Activated CD4-positive, alpha-beta T cell treated with anti-CD3 and anti-CD28 coated beads for 36 hours (primary cell): ENCODE measurements around the gene USP28. TPM values are rescaled to one million over a fixed set of nuclear protein-coding genes. Genes with fewer than 3 reads are reported as not detected.
"Not testable (repeated sequence)": the region's sequence is repeated elsewhere in the genome, so short reads cannot be mapped to it uniquely, and the experiment has no call there.

Experiments
- ATAC-seq: fragments of 200-7000 bp; cut with Tn5 transposase; one replicate; pipeline ENCODE4 v1.10.0; 2021; ENCODE audit warnings: mild to moderate bottlenecking, moderate library complexity
- CTCF ChIA-PET: fragments of 350-600 bp; sonication (Branson Sonifier 250); formaldehyde crosslinking; loops from one replicate; lab custom pipeline; 2021; ENCODE audit warnings: antibody characterized with exemption; lab: Charles Lee
- POLR2A ChIA-PET: fragments of 350-600 bp; sonication (Branson Sonifier 250); formaldehyde crosslinking; loops from one replicate; lab custom pipeline; 2021; ENCODE audit warnings: antibody characterized with exemption, inconsistent platforms; lab: Charles Lee
- DNase-seq: peaks from one replicate; pipeline ENCODE4 v3.0.0-alpha.2; 2020
- H3K27ac Mint-ChIP-seq: one replicate; pipeline ENCODE4 v1.8.0; 2021; ENCODE audit warnings: mixed read lengths
- H3K27me3 Mint-ChIP-seq: one replicate; pipeline ENCODE4 v1.8.0; 2021; ENCODE audit warnings: mixed read lengths
- H3K36me3 Mint-ChIP-seq: one replicate; pipeline ENCODE4 v1.8.0; 2021; ENCODE audit warnings: low read depth, mixed read lengths
- H3K4me1 Mint-ChIP-seq: one replicate; pipeline ENCODE4 v1.8.0; 2021; ENCODE audit warnings: mixed read lengths
- H3K4me3 Mint-ChIP-seq: one replicate; pipeline ENCODE4 v1.8.0; 2021; ENCODE audit warnings: mild to moderate bottlenecking, moderate library complexity, mixed read lengths
- H3K9me3 Mint-ChIP-seq: one replicate; pipeline ENCODE4 v1.8.0; 2021; ENCODE audit warnings: low read depth, mixed read lengths
- intact Hi-C, 2 experiments: fragments of 100-400 bp; cut with DNase I in 1 of 2; cut with micrococcal nuclease in 1 of 2; formaldehyde crosslinking; loops; one replicate each; pipeline versions ENCODE4 v1.14.2 to v1.15.1; 2022 to 2024; cut with DNase I, micrococcal nuclease
- total RNA-seq, 2 experiments: library from RNA; stranded (reverse); gene quantifications; one replicate each; pipeline ENCODE4 v1.2.3, GENCODE V29; 2021

The USP28 gene, protein sequence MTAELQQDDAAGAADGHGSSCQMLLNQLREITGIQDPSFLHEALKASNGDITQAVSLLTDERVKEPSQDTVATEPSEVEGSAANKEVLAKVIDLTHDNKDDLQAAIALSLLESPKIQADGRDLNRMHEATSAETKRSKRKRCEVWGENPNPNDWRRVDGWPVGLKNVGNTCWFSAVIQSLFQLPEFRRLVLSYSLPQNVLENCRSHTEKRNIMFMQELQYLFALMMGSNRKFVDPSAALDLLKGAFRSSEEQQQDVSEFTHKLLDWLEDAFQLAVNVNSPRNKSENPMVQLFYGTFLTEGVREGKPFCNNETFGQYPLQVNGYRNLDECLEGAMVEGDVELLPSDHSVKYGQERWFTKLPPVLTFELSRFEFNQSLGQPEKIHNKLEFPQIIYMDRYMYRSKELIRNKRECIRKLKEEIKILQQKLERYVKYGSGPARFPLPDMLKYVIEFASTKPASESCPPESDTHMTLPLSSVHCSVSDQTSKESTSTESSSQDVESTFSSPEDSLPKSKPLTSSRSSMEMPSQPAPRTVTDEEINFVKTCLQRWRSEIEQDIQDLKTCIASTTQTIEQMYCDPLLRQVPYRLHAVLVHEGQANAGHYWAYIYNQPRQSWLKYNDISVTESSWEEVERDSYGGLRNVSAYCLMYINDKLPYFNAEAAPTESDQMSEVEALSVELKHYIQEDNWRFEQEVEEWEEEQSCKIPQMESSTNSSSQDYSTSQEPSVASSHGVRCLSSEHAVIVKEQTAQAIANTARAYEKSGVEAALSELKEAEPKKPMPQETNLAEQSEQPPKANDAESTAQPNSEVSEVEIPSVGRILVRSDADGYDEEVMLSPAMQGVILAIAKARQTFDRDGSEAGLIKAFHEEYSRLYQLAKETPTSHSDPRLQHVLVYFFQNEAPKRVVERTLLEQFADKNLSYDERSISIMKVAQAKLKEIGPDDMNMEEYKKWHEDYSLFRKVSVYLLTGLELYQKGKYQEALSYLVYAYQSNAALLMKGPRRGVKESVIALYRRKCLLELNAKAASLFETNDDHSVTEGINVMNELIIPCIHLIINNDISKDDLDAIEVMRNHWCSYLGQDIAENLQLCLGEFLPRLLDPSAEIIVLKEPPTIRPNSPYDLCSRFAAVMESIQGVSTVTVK
- total RNA-seq: 10 to 100 TPM; 38.6 to 43.9 TPM

DNA sequence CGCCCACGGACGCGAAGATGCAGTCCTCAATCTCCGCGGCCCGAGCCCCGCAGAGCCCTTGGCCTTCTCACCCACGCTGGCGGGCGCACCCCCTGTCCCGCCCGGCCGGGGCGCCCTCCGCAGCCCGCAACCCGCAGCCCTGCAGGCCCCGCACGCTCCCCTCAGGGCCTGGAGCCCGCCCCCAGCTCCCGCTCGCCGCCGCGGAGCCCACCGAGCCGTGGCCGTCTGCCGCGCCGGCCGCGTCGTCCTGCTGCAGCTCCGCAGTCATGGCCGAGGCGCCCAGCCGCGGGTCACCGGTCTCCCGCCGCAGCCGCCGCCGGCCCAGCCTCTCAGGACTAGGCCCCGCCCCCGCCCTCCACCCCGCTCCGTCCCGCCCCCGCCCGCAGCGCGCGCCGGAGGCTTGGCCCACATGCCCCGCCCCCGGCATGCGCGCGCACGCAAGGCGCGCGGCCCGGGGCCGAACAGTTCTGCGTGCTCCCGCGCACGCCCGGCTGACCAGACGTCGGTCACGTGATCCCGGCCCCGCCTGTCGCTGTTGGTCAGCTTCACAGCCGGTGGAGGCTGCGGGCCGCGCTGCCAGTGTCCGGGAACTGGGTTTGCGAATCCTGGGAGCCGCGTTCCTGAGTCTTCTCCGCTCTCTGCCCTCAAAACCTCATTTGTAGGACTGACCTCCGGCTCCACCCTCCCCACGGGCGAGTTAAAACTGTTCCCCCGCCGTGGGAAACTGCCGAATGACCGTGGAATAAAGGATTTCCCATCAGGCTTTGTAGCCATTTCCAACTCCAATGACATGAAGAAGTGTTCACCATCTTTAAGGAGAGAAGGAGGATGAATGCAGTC lies at the start of gene USP28:
Gene USP28 (minus strand): TSS at position 339 of the 840 bp plus-strand sequence. CDS start 71 bp downstream, at position 268.
- peaks cover 45% of the 10 kb centered on the region for H3K4me1 Mint-ChIP-seq
- ChIA-PET CTCF (interaction anchor here (0.6 to 1.0 kb wide), 2 partner anchors 26 to 71 kb away, joined by 3 to 4 read pairs; no protein-coding TSS in a partner anchor), POLR2A (no interaction called here)
- H3K4me3 Mint-ChIP-seq: peak within 1 kb of the TSS; percentile 90
- intact Hi-C loops: loop anchor here (1.0 to 10.0 kb wide), 12 partner anchors 102 to 1649 kb away; partner anchors contain the start of genes C11orf71 (in 2 of the 2), RBM7 (in 2 of the 2), TTC12 (in 2 of the 2) and ZW10 (in 2 of the 2)
- H3K27ac Mint-ChIP-seq: peak within 1 kb of the TSS; percentile 92
- no peaks in the 10 kb centered on the region for H3K9me3 Mint-ChIP-seq
- ATAC-seq: peak; percentile 80
- DNase-seq: peak; percentile 89
- no peaks in the 10 kb centered on the region for H3K27me3 Mint-ChIP-seq
- H3K36me3 Mint-ChIP-seq: peaks cover 4% of the 10 kb centered on the region

GRCh38 chr11:113923572-113923971 lies 48.2 kb upstream of the USP28 start:
- ChIA-PET POLR2A (no interaction called here), CTCF (interaction anchor here (1.0 kb wide), 1 partner anchor 29 kb away, joined by 3 read pairs; no protein-coding TSS in a partner anchor)
- Mint-ChIP-seq H3K27ac (no peak overlapping the region), H3K4me1 (no peaks in the 10 kb centered on the region), H3K36me3 (no peaks in the 10 kb centered on the region), H3K27me3 (peaks cover 13% of the 10 kb centered on the region), H3K9me3 (no peaks in the 10 kb centered on the region), H3K4me3 (no peak overlapping the region)
- ATAC-seq (no peak), DNase-seq (no peak)
- intact Hi-C loops: no loop called here

DNA sequence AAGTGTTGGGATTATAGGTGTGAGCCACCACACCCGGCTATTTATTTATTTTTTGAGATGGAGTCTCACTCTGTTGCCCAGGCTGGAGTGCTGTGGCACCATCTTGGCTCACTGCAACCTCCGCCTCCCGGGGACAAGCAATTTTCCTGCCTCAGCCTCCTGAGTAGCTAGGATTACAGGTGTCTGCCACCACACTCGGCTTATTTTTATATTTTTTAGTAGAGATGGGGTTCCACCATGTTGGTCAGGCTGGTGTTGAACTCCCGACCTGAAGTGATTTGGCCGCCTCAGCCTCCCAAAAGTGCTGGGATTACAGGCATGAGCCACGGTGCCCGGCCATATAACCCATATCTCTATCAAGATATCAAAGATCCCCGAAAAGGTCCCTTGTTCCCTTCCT lies 36.1 kb upstream of the USP28 start:
- DNase-seq, intact Hi-C loops, H3K4me1 Mint-ChIP-seq, CTCF ChIA-PET, H3K27ac Mint-ChIP-seq, H3K36me3 Mint-ChIP-seq, H3K9me3 Mint-ChIP-seq, H3K4me3 Mint-ChIP-seq, H3K27me3 Mint-ChIP-seq, ATAC-seq, POLR2A ChIA-PET: not testable (repeated sequence)

DNA sequence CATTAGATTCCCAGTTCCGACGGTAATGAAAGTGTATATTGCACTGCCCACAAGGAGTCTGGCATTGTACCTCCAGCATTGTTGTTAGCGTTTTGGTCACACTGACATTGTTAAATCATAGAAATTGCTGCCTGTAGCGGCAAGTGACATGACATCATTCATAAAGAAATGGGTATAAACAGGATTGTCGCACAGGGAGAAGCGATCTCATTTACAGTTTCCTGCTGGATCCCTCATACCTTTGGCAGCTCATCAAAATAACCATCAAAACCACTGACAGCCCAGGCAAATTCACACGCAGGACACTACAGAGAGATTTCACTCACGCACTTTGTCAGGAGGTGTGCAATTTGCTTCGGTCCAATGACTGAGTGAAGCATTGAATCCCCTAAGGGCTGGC lies 32.7 kb upstream of the USP28 start:
- H3K4me1 Mint-ChIP-seq: no peaks in the 10 kb centered on the region
- H3K9me3 Mint-ChIP-seq: no peaks in the 10 kb centered on the region
- no peak for DNase-seq
- no peaks in the 10 kb centered on the region for H3K36me3 Mint-ChIP-seq
- H3K4me3 Mint-ChIP-seq: no peak overlapping the region
- no peak overlapping the region for H3K27ac Mint-ChIP-seq
- POLR2A ChIA-PET: no interaction called here
- intact Hi-C loops: no loop called here
- no peak for ATAC-seq
- H3K27me3 Mint-ChIP-seq: peaks cover 6% of the 10 kb centered on the region
- CTCF ChIA-PET: interaction anchor here (0.6 kb wide), 1 partner anchor 370 kb away, joined by 3 read pairs; no protein-coding TSS in a partner anchor

DNA sequence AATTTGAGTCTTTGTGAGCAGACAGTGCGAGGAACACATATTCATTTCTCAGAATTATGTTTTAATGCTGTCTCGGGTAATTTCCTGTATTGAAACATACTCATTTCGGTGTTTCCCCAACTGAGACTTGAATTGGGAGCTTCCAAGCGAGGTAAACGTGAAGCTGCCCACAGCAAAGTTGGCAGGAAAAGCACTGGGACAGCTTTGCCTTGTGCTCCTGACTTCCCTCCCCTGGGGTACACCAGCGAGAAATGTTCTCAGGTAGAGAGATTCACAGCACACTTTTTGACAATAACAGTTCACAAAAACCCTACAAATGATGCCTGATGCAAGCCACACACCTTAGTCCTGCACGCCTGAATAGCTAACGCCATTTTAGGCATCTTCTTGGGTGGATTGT lies 32.3 kb upstream of the USP28 start:
- Mint-ChIP-seq H3K27me3 (peaks cover 6% of the 10 kb centered on the region), H3K4me1 (no peaks in the 10 kb centered on the region), H3K9me3 (no peaks in the 10 kb centered on the region), H3K4me3 (no peak overlapping the region), H3K27ac (no peak overlapping the region), H3K36me3 (no peaks in the 10 kb centered on the region)
- CTCF ChIA-PET: interaction anchor here (0.6 to 3.2 kb wide), 2 partner anchors 11 to 369 kb away, joined by 3 to 11 read pairs; no protein-coding TSS in a partner anchor
- DNase-seq (no peak), ATAC-seq (no peak)
- POLR2A ChIA-PET: no interaction called here
- intact Hi-C loops: no loop called here

- intact Hi-C loops: no loop called here
- Mint-ChIP-seq H3K4me1 (no peaks in the 10 kb centered on the region), H3K4me3 (no peak overlapping the region), H3K27me3 (peaks cover 6% of the 10 kb centered on the region), H3K27ac (no peak overlapping the region), H3K9me3 (no peaks in the 10 kb centered on the region), H3K36me3 (no peaks in the 10 kb centered on the region)
- POLR2A ChIA-PET: no interaction called here
- ATAC-seq (no peak), DNase-seq (no peak)
- CTCF ChIA-PET: interaction anchor here (0.6 to 3.2 kb wide), 2 partner anchors 11 to 17 kb away, joined by 3 to 11 read pairs; no protein-coding TSS in a partner anchor
These were observed 31.8 kb upstream of the USP28 start for GRCh38 chr11:113907152-113907551.

DNA sequence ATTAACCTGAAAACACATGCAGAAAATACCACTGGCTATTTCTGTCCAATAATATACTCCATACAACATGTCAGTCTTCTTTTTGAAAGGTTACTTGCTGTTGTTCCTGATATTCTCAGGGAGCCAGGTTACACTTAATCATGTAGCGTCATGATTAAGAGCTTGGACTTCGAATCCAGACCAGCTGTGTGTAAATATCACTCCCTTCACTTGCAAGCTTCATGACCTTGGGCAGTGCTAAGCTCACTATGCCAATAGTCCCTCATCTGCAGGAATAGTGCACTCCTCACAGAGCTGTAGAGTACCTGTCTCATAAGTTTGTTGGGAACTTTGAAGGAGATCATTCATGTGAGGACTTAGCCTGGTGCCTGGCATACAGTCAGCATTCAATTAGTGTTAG lies 31.1 kb upstream of the USP28 start:
- ATAC-seq: no peak
- intact Hi-C loops: no loop called here
- H3K27me3 Mint-ChIP-seq: peaks cover 3% of the 10 kb centered on the region
- no peaks in the 10 kb centered on the region for H3K36me3 Mint-ChIP-seq
- ChIA-PET CTCF (interaction anchor here (1.1 to 3.2 kb wide), 2 partner anchors 10 to 12 kb away, joined by 4 to 11 read pairs; no protein-coding TSS in a partner anchor), POLR2A (no interaction called here)
- no peak for DNase-seq
- no peak overlapping the region for H3K27ac Mint-ChIP-seq
- H3K9me3 Mint-ChIP-seq: no peaks in the 10 kb centered on the region
- no peaks in the 10 kb centered on the region for H3K4me1 Mint-ChIP-seq
- no peak overlapping the region for H3K4me3 Mint-ChIP-seq

DNA sequence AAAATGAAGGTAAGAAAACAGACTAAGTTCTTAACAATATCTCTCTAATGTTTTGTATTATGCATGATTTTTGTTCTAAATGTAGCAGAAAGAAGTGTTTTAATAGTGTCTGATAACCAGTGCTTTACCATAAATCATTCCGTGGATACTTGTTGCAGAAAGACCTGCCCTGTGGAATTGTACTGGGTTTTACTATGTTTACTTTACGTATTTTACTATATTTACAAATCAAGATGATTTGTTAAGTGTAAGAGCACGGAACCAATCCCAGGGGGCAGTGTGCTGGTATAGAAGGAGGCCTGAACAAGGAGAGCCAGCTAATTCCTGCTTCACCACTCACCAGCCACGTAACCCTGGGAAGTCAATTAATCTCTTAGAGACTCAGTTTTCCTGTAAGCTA lies 30.7 kb upstream of the USP28 start:
- ATAC-seq (no peak), DNase-seq (no peak)
- peaks cover 3% of the 10 kb centered on the region for H3K27me3 Mint-ChIP-seq
- H3K27ac Mint-ChIP-seq: no peak overlapping the region
- H3K4me3 Mint-ChIP-seq: no peak overlapping the region
- ChIA-PET CTCF (interaction anchor here (1.1 to 3.2 kb wide), 2 partner anchors 9 to 11 kb away, joined by 4 to 11 read pairs; no protein-coding TSS in a partner anchor), POLR2A (no interaction called here)
- H3K36me3 Mint-ChIP-seq: no peaks in the 10 kb centered on the region
- intact Hi-C loops: no loop called here
- no peaks in the 10 kb centered on the region for H3K4me1 Mint-ChIP-seq
- no peaks in the 10 kb centered on the region for H3K9me3 Mint-ChIP-seq

- no peaks in the 10 kb centered on the region for H3K9me3 Mint-ChIP-seq
- H3K27me3 Mint-ChIP-seq: peaks cover 5% of the 10 kb centered on the region
- ChIA-PET CTCF (interaction anchor here (3.2 kb wide), 1 partner anchor 8 kb away, joined by 11 read pairs; no protein-coding TSS in a partner anchor), POLR2A (no interaction called here)
- no peak for ATAC-seq
- DNase-seq: no peak
- H3K4me1 Mint-ChIP-seq: no peaks in the 10 kb centered on the region
- H3K36me3 Mint-ChIP-seq: no peaks in the 10 kb centered on the region
- H3K27ac Mint-ChIP-seq: no peak within 1 kb of the TSS
- no peak within 1 kb of the TSS for H3K4me3 Mint-ChIP-seq
- intact Hi-C loops: no loop called here
These were observed 29.2 kb upstream of the USP28 start, which contains the start of gene HTR3B for GRCh38 chr11:113904379-113905101. Gene HTR3B, plus strand, starts transcription at chr11:113904796. Its CDS starts 138 bp downstream, at chr11:113904934.

DNA sequence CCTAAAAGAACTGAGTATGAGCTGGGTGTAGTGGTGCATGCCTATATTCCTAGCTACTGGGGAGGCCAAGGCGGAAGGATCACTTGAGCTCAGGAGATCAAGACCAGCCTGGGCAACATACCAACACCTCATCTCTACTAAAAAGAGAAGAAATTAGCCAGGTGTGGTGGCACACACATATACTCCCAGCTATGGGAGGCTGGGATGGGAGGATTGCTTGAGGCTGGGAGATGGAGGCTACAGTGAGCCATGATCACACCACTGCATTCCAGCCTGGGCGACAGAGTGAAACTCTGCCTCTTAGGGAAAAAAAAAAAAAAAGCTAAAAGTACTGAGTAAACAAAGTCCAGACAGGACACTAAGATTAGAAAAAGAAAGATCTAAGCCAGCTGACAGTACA lies 25.8 kb upstream of the USP28 start:
- ChIA-PET POLR2A (no interaction called here), CTCF (interaction anchor here (0.8 kb wide), 1 partner anchor 361 kb away, joined by 3 read pairs; no protein-coding TSS in a partner anchor)
- peaks cover 2% of the 10 kb centered on the region for H3K27me3 Mint-ChIP-seq
- ATAC-seq (no peak), DNase-seq (no peak)
- H3K4me3 Mint-ChIP-seq: no peak overlapping the region
- intact Hi-C loops: no loop called here
- no peaks in the 10 kb centered on the region for H3K36me3 Mint-ChIP-seq
- H3K9me3 Mint-ChIP-seq: no peaks in the 10 kb centered on the region
- H3K27ac Mint-ChIP-seq: no peak overlapping the region
- no peaks in the 10 kb centered on the region for H3K4me1 Mint-ChIP-seq
